ENCODE data around the gene CHIA.

CHIA gene

GRCh38 chr1:111290630-111291029 is at the start of gene CHIA:
TSS of gene CHIA (plus strand) at chr1:111290851. CDS start at chr1:111310468, 19,617 bp downstream.
- DNase-seq: no peak

GRCh38 chr1:111241797-111242196 is 48.9 kb upstream of the CHIA start:
- no peak for DNase-seq

- no peak for DNase-seq
These were observed 47.7 kb upstream of the CHIA start for GRCh38 chr1:111242805-111243523.

GRCh38 chr1:111247125-111247838 is 43.4 kb upstream of the CHIA start:
- DNase-seq: no peak

- DNase-seq: no peak
These were observed 40.7 kb upstream of the CHIA start for GRCh38 chr1:111249960-111250359.

GRCh38 chr1:111251570-111251969 is 39.1 kb upstream of the CHIA start:
- no peak for DNase-seq

GRCh38 chr1:111252786-111253185 is 37.9 kb upstream of the CHIA start:
- DNase-seq: no peak

GRCh38 chr1:111253876-111254275 is 36.8 kb upstream of the CHIA start:
- DNase-seq: no peak

- no peak for DNase-seq
These were observed 33.5 kb upstream of the CHIA start for GRCh38 chr1:111256988-111257658.

- no peak for DNase-seq
These were observed 22.7 kb upstream of the CHIA start for GRCh38 chr1:111267801-111268508.

GRCh38 chr1:111269825-111270406 is 20.7 kb upstream of the CHIA start:
- DNase-seq: no peak

- no peak for DNase-seq
These were observed 19.7 kb upstream of the CHIA start for GRCh38 chr1:111270771-111271463.

GRCh38 chr1:111271464-111271801 is 19.2 kb upstream of the CHIA start:
- no peak for DNase-seq

- DNase-seq: no peak
These were observed 18.6 kb upstream of the CHIA start for GRCh38 chr1:111272081-111272480.

GRCh38 chr1:111274653-111275052 is 16.0 kb upstream of the CHIA start:
- DNase-seq: peak; percentile 74

GRCh38 chr1:111275079-111275478 is 15.6 kb upstream of the CHIA start:
- peak; percentile 69 for DNase-seq

GRCh38 chr1:111275780-111276433 is 14.7 kb upstream of the CHIA start:
- peak; percentile 13 for DNase-seq

GRCh38 chr1:111279144-111279543 is 11.5 kb upstream of the CHIA start:
- no peak for DNase-seq

GRCh38 chr1:111280267-111280666 is 10.4 kb upstream of the CHIA start:
- no peak for DNase-seq

GRCh38 chr1:111281411-111281810 is 9.2 kb upstream of the CHIA start:
- no peak for DNase-seq

GRCh38 chr1:111283838-111284237 is 6.8 kb upstream of the CHIA start:
- DNase-seq: no peak

GRCh38 chr1:111285879-111286278 is 4.8 kb upstream of the CHIA start:
- DNase-seq: no peak

All from activated CD4-positive, alpha-beta T cell treated with anti-CD3 and anti-CD28 coated beads, Interleukin-10, Interleukin-2, amounts not matched to agents 100 ng/mL and 50 ng/mL, durations not matched to agents 16 hours and 8 hours (primary cell).